ENCODE results near the gene TSPY9.
"Not testable (repeated sequence)": the region's sequence is repeated elsewhere in the genome, so short reads cannot be mapped to it uniquely, and the experiment has no call there.

TSPY9 gene

GRCh38 chrY:9486967-9487366 lies at the start of gene TSPY9:
TSPY9 (plus strand) TSS chrY:9487267; CDS start chrY:9487313, 46 bp downstream.
- not testable (repeated sequence) for DNase-seq

GRCh38 chrY:9466655-9467054 lies 20.4 kb upstream of the TSPY9 start, which contains the start of gene TSPY1:
TSPY1 (plus strand) TSS chrY:9466955; CDS start chrY:9467001, 46 bp downstream.
- DNase-seq = not testable (repeated sequence)

GRCh38 chrY:9504396-9504795 lies 17.3 kb downstream of the TSPY9 start:
- DNase-seq = not testable (repeated sequence)

- DNase-seq = not testable (repeated sequence)
Observed at GRCh38 chrY:9516287-9516686, 29.2 kb downstream of the TSPY9 start.

GRCh38 chrY:9527580-9527979 lies 40.5 kb downstream of the TSPY9 start, which contains the start of gene TSPY10:
TSPY10 (plus strand) TSS chrY:9527880; CDS start chrY:9527926, 46 bp downstream.
- not testable (repeated sequence) for DNase-seq

Data from CD4-positive, alpha-beta T cell treated with Interleukin-1 beta for 1 hour (primary cell).